Ishikawa (cell line): ENCODE results near the gene HMGN2.
A peak's percentile ranks its signal among the peaks of the same experiment; 100 is the strongest.

ENCODE experiments used
- CEBPB ChIP-seq: IDR thresholded peaks from 2 replicates; pipeline ENCODE4 v1.6.1; 2012
- CREB1 ChIP-seq: IDR thresholded peaks from 2 replicates; pipeline ENCODE4 v1.6.1; 2012; ENCODE audit warnings: low read depth
- EGR1 ChIP-seq: IDR thresholded peaks from 2 replicates; pipeline ENCODE4 v1.6.1; 2012
- EP300 ChIP-seq: IDR thresholded peaks from 2 replicates; pipeline ENCODE4 v1.6.1; 2012; ENCODE audit warnings: borderline replicate concordance
- FOXM1 ChIP-seq: IDR thresholded peaks from 2 replicates; pipeline ENCODE4 v1.6.1; 2012; ENCODE audit warnings: low read depth, borderline replicate concordance
- NFIC ChIP-seq: IDR thresholded peaks from 2 replicates; pipeline ENCODE4 v1.6.1; 2012
- RAD21 ChIP-seq: IDR thresholded peaks from 2 replicates; pipeline ENCODE4 v1.6.1; 2012; ENCODE audit warnings: low read depth
- TAF1 ChIP-seq: IDR thresholded peaks from 2 replicates; pipeline ENCODE4 v1.6.1; 2012; ENCODE audit warnings: low read depth, mild to moderate bottlenecking
- TCF12 ChIP-seq: IDR thresholded peaks from 2 replicates; pipeline ENCODE4 v1.6.1; 2012; ENCODE audit warnings: low read depth
- TEAD4 ChIP-seq: IDR thresholded peaks from 2 replicates; pipeline ENCODE4 v1.6.1; 2012
- YY1 ChIP-seq: IDR thresholded peaks from 2 replicates; pipeline ENCODE4 v1.6.1; 2012; ENCODE audit warnings: low read depth
- ZBTB7A ChIP-seq: IDR thresholded peaks from 2 replicates; pipeline ENCODE4 v1.6.1; 2012; ENCODE audit warnings: low read depth
- TF ChIP-seq, protein P1 (sequence below): IDR thresholded peaks from 2 replicates; pipeline ENCODE4 v1.6.1; 2012
- TF ChIP-seq, protein P2 (sequence below): IDR thresholded peaks from 2 replicates; pipeline ENCODE4 v1.6.1; 2012; ENCODE audit warnings: low read depth, mild to moderate bottlenecking
- TF ChIP-seq, protein P3 (sequence below): IDR thresholded peaks from 2 replicates; pipeline ENCODE4 v1.6.1; 2012

Gene HMGN2

DNA sequence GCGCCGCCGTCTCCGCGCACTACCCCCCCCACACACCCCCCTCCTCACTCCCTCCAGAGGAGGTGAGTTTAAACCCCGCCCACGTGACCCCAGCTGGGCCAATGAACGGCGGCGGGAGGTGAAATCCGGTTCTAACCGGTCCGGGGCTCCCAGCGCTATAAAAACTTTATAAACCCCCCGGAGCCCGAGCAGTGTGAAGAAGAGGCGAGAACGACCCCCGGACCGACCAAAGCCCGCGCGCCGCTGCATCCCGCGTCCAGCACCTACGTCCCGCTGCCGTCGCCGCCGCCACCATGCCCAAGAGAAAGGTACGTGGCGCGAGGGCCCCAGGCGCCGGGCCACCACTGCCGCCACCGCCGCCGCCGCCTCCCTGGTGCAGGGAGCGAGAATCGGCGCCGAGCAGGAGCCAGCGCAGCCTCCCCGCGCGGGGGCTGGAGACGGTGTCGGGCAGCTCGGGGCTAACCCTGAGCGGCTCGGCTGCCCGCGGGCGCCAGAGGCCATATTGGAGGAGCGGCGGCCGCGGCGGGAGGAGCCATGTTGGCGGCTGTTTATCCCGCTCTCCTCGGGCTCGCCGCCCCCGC, at the start of gene HMGN2:
Gene HMGN2 (plus strand): TSS at position 121 of the 581 bp plus-strand sequence. CDS start 173 bp downstream, at position 294.
- TF ChIP-seq EGR1 = no peak
- TF ChIP-seq, protein P1, sequence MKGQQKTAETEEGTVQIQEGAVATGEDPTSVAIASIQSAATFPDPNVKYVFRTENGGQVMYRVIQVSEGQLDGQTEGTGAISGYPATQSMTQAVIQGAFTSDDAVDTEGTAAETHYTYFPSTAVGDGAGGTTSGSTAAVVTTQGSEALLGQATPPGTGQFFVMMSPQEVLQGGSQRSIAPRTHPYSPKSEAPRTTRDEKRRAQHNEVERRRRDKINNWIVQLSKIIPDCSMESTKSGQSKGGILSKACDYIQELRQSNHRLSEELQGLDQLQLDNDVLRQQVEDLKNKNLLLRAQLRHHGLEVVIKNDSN = peak; percentile 95
- 0 out of 2 replicates have a peak, but pooled peaks have one; percentile 13 for TF ChIP-seq TEAD4
- TF ChIP-seq TAF1 = peak; percentile 66
- TF ChIP-seq YY1 = peak; percentile 87

DNA sequence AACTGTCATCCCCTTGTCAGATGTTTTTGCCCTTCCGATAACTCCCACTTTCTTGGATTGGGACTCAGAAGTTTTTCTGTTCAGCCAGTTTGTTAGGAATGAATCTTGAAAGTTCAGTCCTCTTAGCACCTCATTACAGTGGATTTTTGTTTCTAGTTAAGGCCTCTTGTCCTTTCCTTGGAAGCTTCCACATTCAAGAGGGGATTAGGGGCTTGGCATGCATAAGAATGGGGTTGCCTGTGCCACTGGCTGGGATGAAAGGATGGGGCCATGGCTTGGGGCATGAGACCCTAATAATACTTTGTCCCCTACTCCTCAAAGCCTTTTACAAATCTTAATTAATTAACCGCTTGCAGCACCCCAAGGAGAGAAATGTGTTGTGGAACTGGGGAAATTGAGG, 42.5 kb upstream of the HMGN2 start:
- TF ChIP-seq ZBTB7A (no peak), CREB1 (no peak), RAD21 (no peak), EP300 (no peak), YY1 (no peak), NFIC (no peak), EGR1 (no peak), TAF1 (no peak), FOXM1 (no peak), CEBPB (no peak), TCF12 (no peak), TEAD4 (no peak)
- TF ChIP-seq, protein P2, sequence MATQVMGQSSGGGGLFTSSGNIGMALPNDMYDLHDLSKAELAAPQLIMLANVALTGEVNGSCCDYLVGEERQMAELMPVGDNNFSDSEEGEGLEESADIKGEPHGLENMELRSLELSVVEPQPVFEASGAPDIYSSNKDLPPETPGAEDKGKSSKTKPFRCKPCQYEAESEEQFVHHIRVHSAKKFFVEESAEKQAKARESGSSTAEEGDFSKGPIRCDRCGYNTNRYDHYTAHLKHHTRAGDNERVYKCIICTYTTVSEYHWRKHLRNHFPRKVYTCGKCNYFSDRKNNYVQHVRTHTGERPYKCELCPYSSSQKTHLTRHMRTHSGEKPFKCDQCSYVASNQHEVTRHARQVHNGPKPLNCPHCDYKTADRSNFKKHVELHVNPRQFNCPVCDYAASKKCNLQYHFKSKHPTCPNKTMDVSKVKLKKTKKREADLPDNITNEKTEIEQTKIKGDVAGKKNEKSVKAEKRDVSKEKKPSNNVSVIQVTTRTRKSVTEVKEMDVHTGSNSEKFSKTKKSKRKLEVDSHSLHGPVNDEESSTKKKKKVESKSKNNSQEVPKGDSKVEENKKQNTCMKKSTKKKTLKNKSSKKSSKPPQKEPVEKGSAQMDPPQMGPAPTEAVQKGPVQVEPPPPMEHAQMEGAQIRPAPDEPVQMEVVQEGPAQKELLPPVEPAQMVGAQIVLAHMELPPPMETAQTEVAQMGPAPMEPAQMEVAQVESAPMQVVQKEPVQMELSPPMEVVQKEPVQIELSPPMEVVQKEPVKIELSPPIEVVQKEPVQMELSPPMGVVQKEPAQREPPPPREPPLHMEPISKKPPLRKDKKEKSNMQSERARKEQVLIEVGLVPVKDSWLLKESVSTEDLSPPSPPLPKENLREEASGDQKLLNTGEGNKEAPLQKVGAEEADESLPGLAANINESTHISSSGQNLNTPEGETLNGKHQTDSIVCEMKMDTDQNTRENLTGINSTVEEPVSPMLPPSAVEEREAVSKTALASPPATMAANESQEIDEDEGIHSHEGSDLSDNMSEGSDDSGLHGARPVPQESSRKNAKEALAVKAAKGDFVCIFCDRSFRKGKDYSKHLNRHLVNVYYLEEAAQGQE = no peak
- TF ChIP-seq, protein P3, sequence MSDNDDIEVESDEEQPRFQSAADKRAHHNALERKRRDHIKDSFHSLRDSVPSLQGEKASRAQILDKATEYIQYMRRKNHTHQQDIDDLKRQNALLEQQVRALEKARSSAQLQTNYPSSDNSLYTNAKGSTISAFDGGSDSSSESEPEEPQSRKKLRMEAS = no peak
- TF ChIP-seq, protein P1 = no peak

DNA sequence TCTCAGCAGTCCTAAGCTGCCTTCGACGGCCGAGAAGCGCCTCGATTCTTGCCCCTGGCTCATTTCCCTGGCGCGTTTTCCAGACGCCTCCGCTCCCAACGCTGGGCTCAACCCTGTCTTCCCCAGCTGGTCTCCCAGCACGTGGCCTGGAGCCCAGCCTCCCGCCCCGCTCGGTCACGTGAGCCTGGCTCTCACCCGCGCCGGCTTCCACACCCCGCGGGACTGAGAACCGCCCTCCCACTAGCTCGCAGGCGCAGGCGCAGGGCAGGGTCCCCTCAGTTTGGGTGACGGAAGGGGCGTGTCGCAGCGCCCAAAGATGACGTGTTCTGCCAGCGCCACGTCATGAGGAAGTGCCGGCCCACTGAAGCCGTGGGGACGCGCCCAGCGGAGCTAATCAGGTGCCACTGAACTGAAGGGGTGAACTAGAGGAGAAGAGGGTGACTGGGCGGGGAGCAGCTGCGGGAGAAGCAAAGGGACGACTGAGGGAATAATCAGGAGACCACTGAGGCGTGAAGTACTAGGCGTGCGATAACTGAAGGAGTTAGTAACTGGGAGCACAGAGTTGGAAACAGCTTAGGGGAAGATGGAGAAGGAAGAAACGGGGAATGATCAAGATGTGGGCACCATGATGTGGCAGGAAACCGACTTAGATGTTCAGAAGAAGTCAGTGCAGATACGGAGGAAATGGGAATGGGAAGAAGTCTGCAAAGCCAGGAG, 40.1 kb upstream of the HMGN2 start, which contains the start of gene DHDDS:
Gene DHDDS (plus strand): TSS at position 343 of the 717 bp plus-strand sequence. CDS start 625 bp downstream, outside the sequence.
- no peak for TF ChIP-seq RAD21
- TF ChIP-seq, protein P3 = peak; percentile 100
- TF ChIP-seq, protein P1 = peak; percentile 100
- TF ChIP-seq, protein P2 = no peak
- TF ChIP-seq FOXM1 = no peak; the same call in 1 of the 2 replicates
- no peak; the same call in 1 of the 2 replicates for TF ChIP-seq NFIC
- peak; percentile 83 for TF ChIP-seq TCF12
- peak; percentile 9; the same call in 1 of the 2 replicates for TF ChIP-seq YY1
- TF ChIP-seq CEBPB = no peak
- TF ChIP-seq ZBTB7A = no peak; the same call in 1 of the 2 replicates
- TF ChIP-seq EP300 = no peak
- 0 out of 2 replicates have a peak, but pooled peaks have one; percentile 4 for TF ChIP-seq EGR1
- peak; percentile 72 for TF ChIP-seq TAF1
- TF ChIP-seq CREB1 = peak; percentile 99
- peak; percentile 48; the same call in 1 of the 2 replicates for TF ChIP-seq TEAD4

DNA sequence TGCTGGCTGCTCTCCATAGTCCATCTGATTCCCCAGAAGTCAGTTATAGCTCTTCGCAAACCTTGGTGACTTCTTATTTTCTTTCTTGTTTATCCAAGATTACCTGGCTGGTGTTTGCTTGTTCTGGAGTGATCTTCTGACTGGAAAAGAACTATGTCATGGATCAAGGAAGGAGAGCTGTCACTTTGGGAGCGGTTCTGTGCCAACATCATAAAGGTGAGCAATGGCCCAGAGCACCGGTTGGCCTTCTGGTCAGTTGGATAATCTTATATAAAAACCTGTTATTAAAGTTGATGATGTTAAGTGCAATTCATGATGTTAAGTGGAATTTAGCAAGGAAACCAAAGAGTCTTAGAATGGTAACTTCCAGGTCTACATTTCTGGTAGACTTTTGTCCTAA, 39.4 kb upstream of the HMGN2 start:
- TF ChIP-seq, protein P2 = no peak
- TF ChIP-seq TCF12 (no peak), TEAD4 (no peak), YY1 (no peak)
- TF ChIP-seq, protein P3 = no peak
